WTC11 (cell line): ENCODE measurements around the gene KCTD4. TPM values are rescaled to one million over a fixed set of nuclear protein-coding genes. Genes with fewer than 3 reads are reported as not detected.

Source experiments
- ATAC-seq: fragments of 200-7000 bp; cut with Tn5 transposase; 2 replicates; pipeline ENCODE4 v1.10.0; 2021; ENCODE audit warnings: mild to moderate bottlenecking, moderate library complexity
- CTCF ChIA-PET: fragments of 300-600 bp; sonication (Branson Sonifier 250); formaldehyde crosslinking; loops from one replicate; lab custom pipeline; 2021; ENCODE audit warnings: antibody characterized with exemption; lab: Charles Lee
- POLR2A ChIA-PET: fragments of 350-600 bp; sonication (Branson Sonifier 250); formaldehyde crosslinking; loops from one replicate; lab custom pipeline; 2021; ENCODE audit warnings: antibody characterized with exemption; lab: Charles Lee
- DNase-seq: peaks from one replicate; pipeline ENCODE4 v3.0.0; 2021; ENCODE audit warnings: low spot score
- H3K27ac Mint-ChIP-seq: 2 replicates; pipeline ENCODE4 v1.8.0; 2021; ENCODE audit warnings: mixed read lengths
- H3K27me3 Mint-ChIP-seq: 2 replicates; pipeline ENCODE4 v1.8.0; 2021; ENCODE audit warnings: low read depth, mild to moderate bottlenecking, moderate library complexity, mixed read lengths
- H3K36me3 Mint-ChIP-seq: 2 replicates; pipeline ENCODE4 v1.8.0; 2021; ENCODE audit warnings: mixed read lengths
- H3K4me1 Mint-ChIP-seq: 2 replicates; pipeline ENCODE4 v1.8.0; 2022; ENCODE audit warnings: mixed read lengths
- H3K4me3 Mint-ChIP-seq: 2 replicates; pipeline ENCODE4 v1.8.0; 2021; ENCODE audit warnings: mild to moderate bottlenecking, moderate library complexity, mixed read lengths
- H3K9me3 Mint-ChIP-seq: 2 replicates; pipeline ENCODE4 v1.8.0; 2021; ENCODE audit warnings: mixed read lengths
- ERG ChIP-seq: fragments of 250-450 bp; sonication (Bioruptor Pico); IDR thresholded peaks from 2 replicates; pipeline ENCODE4 v1.8.0; 2021; ENCODE audit warnings: mild to moderate bottlenecking
- FOXJ3 ChIP-seq: sonication (generic); formaldehyde crosslinking; IDR thresholded peaks from 2 replicates; pipeline ENCODE4 v1.9.0; 2021; ENCODE audit warnings: missing genetic modification reagents, mild to moderate bottlenecking, borderline replicate concordance
- GABPB1 ChIP-seq: sonication (generic); formaldehyde crosslinking; IDR thresholded peaks from 2 replicates; pipeline ENCODE4 v1.8.1; 2023; ENCODE audit warnings: mild to moderate bottlenecking, missing genetic modification reagents
- IRF2 ChIP-seq: sonication (generic); formaldehyde crosslinking; IDR thresholded peaks from 2 replicates; pipeline ENCODE4 v1.8.0; 2022; ENCODE audit warnings: low read depth, missing genetic modification reagents, borderline replicate concordance
- MXD4 ChIP-seq: fragments of 250-450 bp; sonication (Bioruptor Pico); IDR thresholded peaks from 2 replicates; pipeline ENCODE4 v1.8.0; 2021; ENCODE audit warnings: mild to moderate bottlenecking, moderate library complexity, borderline replicate concordance
- NR3C1 ChIP-seq: sonication (generic); formaldehyde crosslinking; conservative IDR thresholded peaks from 2 replicates; pipeline ENCODE4 v1.8.1; 2023; ENCODE audit warnings: low read depth, mild to moderate bottlenecking, missing genetic modification reagents
- RORB ChIP-seq: fragments of 250-450 bp; sonication (Bioruptor Pico); IDR thresholded peaks from 2 replicates; pipeline ENCODE4 v1.9.0; 2021; ENCODE audit warnings: mild to moderate bottlenecking
- TEAD4 ChIP-seq: sonication (generic); formaldehyde crosslinking; IDR thresholded peaks from 2 replicates; pipeline ENCODE4 v1.8.0; 2022; ENCODE audit warnings: mild to moderate bottlenecking, missing genetic modification reagents
- ZNF263 ChIP-seq: sonication (generic); formaldehyde crosslinking; IDR thresholded peaks from 2 replicates; pipeline ENCODE4 v1.8.1; 2022; ENCODE audit warnings: low read depth, mild to moderate bottlenecking, moderate library complexity, missing genetic modification reagents
- ZNF281 ChIP-seq: sonication (generic); formaldehyde crosslinking; IDR thresholded peaks from 2 replicates; pipeline ENCODE4 v1.8.0; 2023; ENCODE audit warnings: mild to moderate bottlenecking, missing genetic modification reagents
- total RNA-seq: library from RNA; stranded (reverse); gene quantifications from 3 replicates; pipeline ENCODE4 v1.2.3, GENCODE V29; 2021
- TF ChIP-seq, protein P1 (sequence below): sonication (generic); formaldehyde crosslinking; IDR thresholded peaks from 2 replicates; pipeline ENCODE4 v1.8.0; 2022; ENCODE audit warnings: mild to moderate bottlenecking, missing genetic modification reagents
- TF ChIP-seq, protein P2 (sequence below): sonication (generic); formaldehyde crosslinking; IDR thresholded peaks from 2 replicates; pipeline ENCODE4 v1.8.0; 2023; ENCODE audit warnings: missing genetic modification reagents
- TF ChIP-seq, protein P3 (sequence below): sonication (generic); formaldehyde crosslinking; IDR thresholded peaks from 2 replicates; pipeline ENCODE4 v1.8.1; 2023; ENCODE audit warnings: mild to moderate bottlenecking, missing genetic modification reagents, borderline replicate concordance
- TF ChIP-seq, protein P4 (sequence below): sonication (generic); formaldehyde crosslinking; IDR thresholded peaks from 2 replicates; pipeline ENCODE4 v1.8.0; 2022; ENCODE audit warnings: mild to moderate bottlenecking, missing genetic modification reagents
- TF ChIP-seq, protein P5 (sequence below): sonication (generic); formaldehyde crosslinking; IDR thresholded peaks from 2 replicates; pipeline ENCODE4 v1.8.0; 2022; ENCODE audit warnings: mild to moderate bottlenecking, missing genetic modification reagents
- TF ChIP-seq, protein P6 (sequence below): sonication (generic); formaldehyde crosslinking; IDR thresholded peaks from 2 replicates; pipeline ENCODE4 v1.8.0; 2022; ENCODE audit warnings: missing genetic modification reagents

KCTD4 gene
- total RNA-seq, 1 experiment from 2014 or later = not detected

GRCh38 chr13:45242070-45242469 lies 41.2 kb upstream of the KCTD4 start:
- Mint-ChIP-seq H3K4me3 (no peak overlapping the region), H3K36me3 (no peaks in the 10 kb centered on the region; the same call in 1 of the 2 replicates), H3K9me3 (peaks cover 5% of the 10 kb centered on the region), H3K4me1 (peaks cover 7% of the 10 kb centered on the region), H3K27ac (no peak overlapping the region), H3K27me3 (no peaks in the 10 kb centered on the region)
- ChIA-PET POLR2A (interaction anchor here (0.6 kb wide), 1 partner anchor 54 kb away, joined by 4 read pairs; no protein-coding TSS in a partner anchor), CTCF (interaction anchor here (1.3 kb wide), 1 partner anchor 196 kb away, joined by 4 read pairs; no protein-coding TSS in a partner anchor)
- TF ChIP-seq, protein P1, sequence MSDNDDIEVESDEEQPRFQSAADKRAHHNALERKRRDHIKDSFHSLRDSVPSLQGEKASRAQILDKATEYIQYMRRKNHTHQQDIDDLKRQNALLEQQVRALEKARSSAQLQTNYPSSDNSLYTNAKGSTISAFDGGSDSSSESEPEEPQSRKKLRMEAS = no peak
- TF ChIP-seq NR3C1 (CRISPR knock-in tag) (no peak), IRF2 (CRISPR knock-in tag) (no peak)
- TF ChIP-seq, protein P2, sequence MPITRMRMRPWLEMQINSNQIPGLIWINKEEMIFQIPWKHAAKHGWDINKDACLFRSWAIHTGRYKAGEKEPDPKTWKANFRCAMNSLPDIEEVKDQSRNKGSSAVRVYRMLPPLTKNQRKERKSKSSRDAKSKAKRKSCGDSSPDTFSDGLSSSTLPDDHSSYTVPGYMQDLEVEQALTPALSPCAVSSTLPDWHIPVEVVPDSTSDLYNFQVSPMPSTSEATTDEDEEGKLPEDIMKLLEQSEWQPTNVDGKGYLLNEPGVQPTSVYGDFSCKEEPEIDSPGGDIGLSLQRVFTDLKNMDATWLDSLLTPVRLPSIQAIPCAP (CRISPR knock-in tag) = no peak
- ATAC-seq (no peak), DNase-seq (no peak)

GRCh38 chr13:45240143-45240542 lies 39.3 kb upstream of the KCTD4 start:
- ChIA-PET POLR2A (no interaction called here), CTCF (interaction anchor here (0.5 to 1.3 kb wide), 5 partner anchors 10 to 106 kb away, joined by 3 to 8 read pairs (median 3); no protein-coding TSS in a partner anchor)
- H3K4me3 Mint-ChIP-seq = no peak overlapping the region
- ATAC-seq (no peak), DNase-seq (no peak)
- H3K27ac Mint-ChIP-seq = no peak overlapping the region
- H3K9me3 Mint-ChIP-seq = no peaks in the 10 kb centered on the region
- no peaks in the 10 kb centered on the region for H3K36me3 Mint-ChIP-seq
- peaks cover 7% of the 10 kb centered on the region for H3K4me1 Mint-ChIP-seq
- no peaks in the 10 kb centered on the region for H3K27me3 Mint-ChIP-seq
- TF ChIP-seq RORB (CRISPR knock-in tag) (no peak), ERG (no peak), GABPB1 (CRISPR knock-in tag) (no peak), FOXJ3 (no peak), ZNF281 (no peak), TEAD4 (no peak), ZNF263 (CRISPR knock-in tag) (no peak), MXD4 (CRISPR knock-in tag) (no peak)
- TF ChIP-seq, protein P3, sequence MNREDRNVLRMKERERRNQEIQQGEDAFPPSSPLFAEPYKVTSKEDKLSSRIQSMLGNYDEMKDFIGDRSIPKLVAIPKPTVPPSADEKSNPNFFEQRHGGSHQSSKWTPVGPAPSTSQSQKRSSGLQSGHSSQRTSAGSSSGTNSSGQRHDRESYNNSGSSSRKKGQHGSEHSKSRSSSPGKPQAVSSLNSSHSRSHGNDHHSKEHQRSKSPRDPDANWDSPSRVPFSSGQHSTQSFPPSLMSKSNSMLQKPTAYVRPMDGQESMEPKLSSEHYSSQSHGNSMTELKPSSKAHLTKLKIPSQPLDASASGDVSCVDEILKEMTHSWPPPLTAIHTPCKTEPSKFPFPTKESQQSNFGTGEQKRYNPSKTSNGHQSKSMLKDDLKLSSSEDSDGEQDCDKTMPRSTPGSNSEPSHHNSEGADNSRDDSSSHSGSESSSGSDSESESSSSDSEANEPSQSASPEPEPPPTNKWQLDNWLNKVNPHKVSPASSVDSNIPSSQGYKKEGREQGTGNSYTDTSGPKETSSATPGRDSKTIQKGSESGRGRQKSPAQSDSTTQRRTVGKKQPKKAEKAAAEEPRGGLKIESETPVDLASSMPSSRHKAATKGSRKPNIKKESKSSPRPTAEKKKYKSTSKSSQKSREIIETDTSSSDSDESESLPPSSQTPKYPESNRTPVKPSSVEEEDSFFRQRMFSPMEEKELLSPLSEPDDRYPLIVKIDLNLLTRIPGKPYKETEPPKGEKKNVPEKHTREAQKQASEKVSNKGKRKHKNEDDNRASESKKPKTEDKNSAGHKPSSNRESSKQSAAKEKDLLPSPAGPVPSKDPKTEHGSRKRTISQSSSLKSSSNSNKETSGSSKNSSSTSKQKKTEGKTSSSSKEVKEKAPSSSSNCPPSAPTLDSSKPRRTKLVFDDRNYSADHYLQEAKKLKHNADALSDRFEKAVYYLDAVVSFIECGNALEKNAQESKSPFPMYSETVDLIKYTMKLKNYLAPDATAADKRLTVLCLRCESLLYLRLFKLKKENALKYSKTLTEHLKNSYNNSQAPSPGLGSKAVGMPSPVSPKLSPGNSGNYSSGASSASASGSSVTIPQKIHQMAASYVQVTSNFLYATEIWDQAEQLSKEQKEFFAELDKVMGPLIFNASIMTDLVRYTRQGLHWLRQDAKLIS (CRISPR knock-in tag) = no peak
- TF ChIP-seq, protein P4, sequence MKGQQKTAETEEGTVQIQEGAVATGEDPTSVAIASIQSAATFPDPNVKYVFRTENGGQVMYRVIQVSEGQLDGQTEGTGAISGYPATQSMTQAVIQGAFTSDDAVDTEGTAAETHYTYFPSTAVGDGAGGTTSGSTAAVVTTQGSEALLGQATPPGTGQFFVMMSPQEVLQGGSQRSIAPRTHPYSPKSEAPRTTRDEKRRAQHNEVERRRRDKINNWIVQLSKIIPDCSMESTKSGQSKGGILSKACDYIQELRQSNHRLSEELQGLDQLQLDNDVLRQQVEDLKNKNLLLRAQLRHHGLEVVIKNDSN (CRISPR knock-in tag) = no peak
- TF ChIP-seq, protein P5, sequence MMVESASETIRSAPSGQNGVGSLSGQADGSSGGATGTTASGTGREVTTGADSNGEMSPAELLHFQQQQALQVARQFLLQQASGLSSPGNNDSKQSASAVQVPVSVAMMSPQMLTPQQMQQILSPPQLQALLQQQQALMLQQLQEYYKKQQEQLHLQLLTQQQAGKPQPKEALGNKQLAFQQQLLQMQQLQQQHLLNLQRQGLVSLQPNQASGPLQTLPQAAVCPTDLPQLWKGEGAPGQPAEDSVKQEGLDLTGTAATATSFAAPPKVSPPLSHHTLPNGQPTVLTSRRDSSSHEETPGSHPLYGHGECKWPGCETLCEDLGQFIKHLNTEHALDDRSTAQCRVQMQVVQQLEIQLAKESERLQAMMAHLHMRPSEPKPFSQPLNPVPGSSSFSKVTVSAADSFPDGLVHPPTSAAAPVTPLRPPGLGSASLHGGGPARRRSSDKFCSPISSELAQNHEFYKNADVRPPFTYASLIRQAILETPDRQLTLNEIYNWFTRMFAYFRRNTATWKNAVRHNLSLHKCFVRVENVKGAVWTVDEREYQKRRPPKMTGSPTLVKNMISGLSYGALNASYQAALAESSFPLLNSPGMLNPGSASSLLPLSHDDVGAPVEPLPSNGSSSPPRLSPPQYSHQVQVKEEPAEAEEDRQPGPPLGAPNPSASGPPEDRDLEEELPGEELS (CRISPR knock-in tag) = no peak
- TF ChIP-seq, protein P6, sequence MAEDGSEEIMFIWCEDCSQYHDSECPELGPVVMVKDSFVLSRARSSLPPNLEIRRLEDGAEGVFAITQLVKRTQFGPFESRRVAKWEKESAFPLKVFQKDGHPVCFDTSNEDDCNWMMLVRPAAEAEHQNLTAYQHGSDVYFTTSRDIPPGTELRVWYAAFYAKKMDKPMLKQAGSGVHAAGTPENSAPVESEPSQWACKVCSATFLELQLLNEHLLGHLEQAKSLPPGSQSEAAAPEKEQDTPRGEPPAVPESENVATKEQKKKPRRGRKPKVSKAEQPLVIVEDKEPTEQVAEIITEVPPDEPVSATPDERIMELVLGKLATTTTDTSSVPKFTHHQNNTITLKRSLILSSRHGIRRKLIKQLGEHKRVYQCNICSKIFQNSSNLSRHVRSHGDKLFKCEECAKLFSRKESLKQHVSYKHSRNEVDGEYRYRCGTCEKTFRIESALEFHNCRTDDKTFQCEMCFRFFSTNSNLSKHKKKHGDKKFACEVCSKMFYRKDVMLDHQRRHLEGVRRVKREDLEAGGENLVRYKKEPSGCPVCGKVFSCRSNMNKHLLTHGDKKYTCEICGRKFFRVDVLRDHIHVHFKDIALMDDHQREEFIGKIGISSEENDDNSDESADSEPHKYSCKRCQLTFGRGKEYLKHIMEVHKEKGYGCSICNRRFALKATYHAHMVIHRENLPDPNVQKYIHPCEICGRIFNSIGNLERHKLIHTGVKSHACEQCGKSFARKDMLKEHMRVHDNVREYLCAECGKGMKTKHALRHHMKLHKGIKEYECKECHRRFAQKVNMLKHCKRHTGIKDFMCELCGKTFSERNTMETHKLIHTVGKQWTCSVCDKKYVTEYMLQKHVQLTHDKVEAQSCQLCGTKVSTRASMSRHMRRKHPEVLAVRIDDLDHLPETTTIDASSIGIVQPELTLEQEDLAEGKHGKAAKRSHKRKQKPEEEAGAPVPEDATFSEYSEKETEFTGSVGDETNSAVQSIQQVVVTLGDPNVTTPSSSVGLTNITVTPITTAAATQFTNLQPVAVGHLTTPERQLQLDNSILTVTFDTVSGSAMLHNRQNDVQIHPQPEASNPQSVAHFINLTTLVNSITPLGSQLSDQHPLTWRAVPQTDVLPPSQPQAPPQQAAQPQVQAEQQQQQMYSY (CRISPR knock-in tag) = no peak
